Measurements from ENCODE around the gene TECPR1. TPM values are rescaled to one million over a fixed set of nuclear protein-coding genes. Genes with fewer than 3 reads are reported as not detected.

The TECPR1 gene
- total and polyA plus RNA-seq, 2 donors (not counting 3 experiments of a cell fraction or from before 2014, with no cell fraction given): 12.3 to 97.5 TPM

DNA sequence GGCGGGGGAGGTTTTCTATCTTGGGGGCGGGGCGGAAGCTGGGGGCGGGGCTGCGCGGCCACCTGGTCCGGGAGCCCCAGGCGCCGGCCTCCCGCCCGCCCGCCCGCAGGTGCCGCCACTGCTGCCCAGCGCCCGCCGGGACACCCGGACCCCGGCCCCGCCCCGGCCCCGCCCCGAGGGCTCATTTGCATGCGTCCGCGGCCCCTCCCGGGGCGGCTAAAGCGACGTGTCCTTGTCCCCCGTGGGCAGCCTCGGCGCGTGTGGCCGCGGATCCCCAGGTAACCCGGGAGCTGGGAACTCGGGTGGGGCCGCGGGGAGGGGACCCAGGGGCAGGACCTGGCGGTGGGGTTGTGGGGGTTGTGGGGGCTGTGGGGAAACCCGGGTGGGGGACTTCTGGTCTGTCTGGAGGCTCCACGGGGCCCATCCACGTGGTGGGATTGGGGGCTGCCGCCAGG lies 40.8 kb downstream of the TECPR1 start, which contains the start of gene BHLHA15:
BHLHA15 (plus strand) TSS at position 219 of the 455 bp plus-strand sequence. CDS start 871 bp downstream, outside the sequence.
- peaks cover 0 to 10% of the 10 kb centered on the region in 2 experiments for H3K36me3 ChIP-seq (ENCODE audit: control insufficient read depth in 2 of 2, extremely low read depth in 1 of 2, insufficient read depth in 2 of 2, low read length in 2 of 2)
- no peaks in the 10 kb centered on the region for H4K20me1 ChIP-seq (replicated peaks; ENCODE audit: control insufficient read depth, extremely low read depth, insufficient read depth, low read length)
- no peaks in the 10 kb centered on the region for H3K4me1 ChIP-seq (ENCODE audit: control insufficient read depth, extremely low read depth, insufficient read depth, low read length)
- BruUV-seq (replicated peaks): no TSS peak
- ChIA-PET CTCF (interaction anchor here (1.0 to 2.4 kb wide), 2 partner anchors 43 to 190 kb away, joined by 3 to 8 read pairs; no protein-coding TSS in a partner anchor), POLR2A (no interaction called here)
- intact Hi-C loops (cut with micrococcal nuclease) (no loop called here), dilution Hi-C loops (cut with MboI; ENCODE audit: extremely low pct_ligation_motif_present, low sequenced_read_pairs) (no loop called here)
- TF ChIP-seq CTCF (IDR thresholded peaks at IDR 0.05; ENCODE audit: extremely low read depth in 1 of 2, insufficient read depth in 1 of 2, low read depth in 1 of 2, low read length in 2 of 2) (no peak), POLR2A (IDR thresholded peaks at IDR 0.05; ENCODE audit: low read depth, low read length) (no peak), JUN (IDR thresholded peaks at IDR 0.05; ENCODE audit: borderline replicate concordance, insufficient read depth, insufficient read length, low read depth) (no peak), POLR2AphosphoS5 (IDR thresholded peaks at IDR 0.05; ENCODE audit: insufficient read depth, low read depth, low read length) (no peak), FOS (IDR thresholded peaks at IDR 0.05; ENCODE audit: borderline replicate concordance, insufficient read depth, low read length) (no peak), EZH2 (IDR thresholded peaks at IDR 0.05; ENCODE audit: borderline replicate concordance, low read depth, low read length, severe bottlenecking) (no peak), MAX (IDR thresholded peaks at IDR 0.05; ENCODE audit: insufficient read depth, insufficient read length) (no peak), MYC (IDR thresholded peaks at IDR 0.05; ENCODE audit: low read depth, low read length) (no peak), GATA2 (IDR thresholded peaks at IDR 0.05; ENCODE audit: insufficient read depth, insufficient read length, low read depth, low read length) (no peak)
- peak within 1 kb of the TSS; percentile 22 for H2AFZ ChIP-seq (ENCODE audit: low read depth, low read length)
- H3K4me3 ChIP-seq (replicated peaks in 1 of 3; ENCODE audit: insufficient read depth in 1 of 3, low read depth in 1 of 3, low read length in 3 of 3): peak within 1 kb of the TSS in 2 of 3 experiments; percentile 10 to 38
- no peak within 1 kb of the TSS for H3K9ac ChIP-seq (replicated peaks; ENCODE audit: extremely low read depth, insufficient read depth, low read length)
- H3K4me2 ChIP-seq (ENCODE audit: insufficient read depth, low read length): no peak within 1 kb of the TSS
- DNase-seq (ENCODE audit: low read depth, low spot score): no peak
- no peaks in the 10 kb centered on the region for H3K9me3 ChIP-seq (replicated peaks; ENCODE audit: control insufficient read depth, insufficient read depth, low read length)
- H3K9me1 ChIP-seq (replicated peaks; ENCODE audit: control insufficient read depth, extremely low read depth, insufficient read depth, low read length): no peaks in the 10 kb centered on the region
- no peak within 1 kb of the TSS for H3K27ac ChIP-seq (ENCODE audit: insufficient read depth, low read depth, low read length)
- H3K27me3 ChIP-seq (ENCODE audit: control insufficient read depth in 2 of 2, insufficient read depth in 2 of 2, low read length in 2 of 2): no peaks in the 10 kb centered on the region
- no peak for FAIRE-seq
- no peaks in the 10 kb centered on the region for H3K79me2 ChIP-seq (ENCODE audit: control insufficient read depth, insufficient read depth, low read length)
